ENCODE measurements around the gene ST7L. TPM values are rescaled to one million over a fixed set of nuclear protein-coding genes. Genes with fewer than 3 reads are reported as not detected.

Gene ST7L
- total RNA-seq, 1 donor from 2014 or later: 13.1 TPM

DNA sequence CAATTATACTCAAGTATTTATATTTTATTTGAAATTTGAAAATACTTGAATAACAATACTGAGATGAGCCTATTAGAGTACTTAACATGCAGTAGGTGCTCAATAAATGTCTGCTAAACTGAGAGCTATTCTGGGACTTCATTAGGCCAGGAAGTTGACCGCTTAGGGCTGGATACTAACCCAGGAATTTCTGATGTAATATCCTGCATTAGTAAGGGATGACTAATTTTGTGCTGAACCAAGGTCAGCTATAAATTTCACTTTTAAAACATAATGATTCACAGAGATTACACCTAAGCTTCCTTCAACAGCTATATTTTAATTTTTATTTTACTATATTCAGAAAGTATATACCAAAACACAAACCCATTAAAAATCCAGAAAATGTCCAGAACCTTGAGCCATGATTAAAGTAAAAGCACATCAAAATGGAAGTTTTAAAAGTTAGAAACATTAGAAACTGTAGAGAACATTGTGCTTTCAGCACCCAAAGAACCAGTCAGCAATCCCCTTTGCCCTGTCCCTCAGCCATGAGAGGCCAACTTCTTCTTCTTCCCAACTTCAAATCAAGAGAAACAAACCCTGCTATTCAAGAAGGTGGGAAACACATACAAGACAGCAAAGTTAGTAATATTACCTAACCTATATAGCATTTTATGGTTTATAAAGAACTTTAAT lies 74.8 kb downstream of the ST7L start:
- peak; percentile 96 for ATAC-seq

DNA sequence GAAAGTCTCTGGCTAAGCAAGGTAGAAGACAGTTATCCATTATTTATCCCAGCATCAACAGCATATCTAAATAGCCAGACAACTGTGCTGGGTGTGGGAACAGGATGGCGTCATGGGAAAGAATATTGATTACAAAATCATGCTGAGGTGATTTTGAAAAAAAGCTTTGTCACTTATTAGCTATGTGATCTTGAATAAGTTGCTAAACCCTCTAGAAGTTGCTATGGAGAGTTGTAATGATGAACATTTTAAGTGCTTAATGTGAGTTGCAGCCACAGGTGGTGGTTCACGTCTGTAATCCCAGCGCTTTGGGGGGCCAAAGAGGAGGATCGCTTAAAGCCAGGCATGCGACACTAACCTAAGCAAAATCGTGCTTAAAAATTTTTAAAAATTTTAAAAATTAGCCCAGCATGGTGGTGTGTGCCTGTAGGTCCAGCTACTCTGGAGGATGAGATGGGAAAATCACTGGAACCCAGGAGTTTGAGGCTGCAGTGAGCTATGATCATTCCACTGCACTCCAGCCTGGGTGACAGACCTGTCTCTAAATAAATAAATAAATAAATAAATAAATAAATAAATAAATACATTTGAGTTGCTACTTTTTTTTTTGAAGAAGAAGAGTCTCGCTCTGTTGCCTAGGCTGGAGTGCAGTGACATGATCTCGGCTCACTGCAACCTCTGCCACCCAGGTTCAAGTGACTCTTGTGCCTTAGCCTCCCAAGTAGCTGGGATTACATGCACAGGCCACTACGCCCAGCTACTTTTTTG lies 76.6 kb downstream of the ST7L start:
- ATAC-seq: no peak

DNA sequence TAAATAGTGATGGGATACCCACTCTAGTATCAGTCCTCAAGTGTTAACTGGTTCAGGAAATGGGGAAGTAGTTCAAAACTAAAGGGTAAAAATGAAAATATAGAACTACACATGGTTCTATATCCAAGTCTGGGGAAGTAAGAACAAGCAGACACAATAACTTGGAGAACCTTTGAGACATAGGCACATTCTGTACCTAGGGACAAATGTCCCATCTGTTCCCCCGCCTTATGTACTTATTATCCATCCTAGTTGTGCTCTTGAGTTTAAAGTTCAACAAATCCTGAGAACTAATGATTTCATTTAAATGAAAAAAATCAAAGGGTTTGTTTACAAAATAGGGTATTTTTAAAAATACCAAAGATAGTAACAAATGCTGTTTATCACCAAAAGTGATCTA lies 77.6 kb downstream of the ST7L start:
- no peak for ATAC-seq

DNA sequence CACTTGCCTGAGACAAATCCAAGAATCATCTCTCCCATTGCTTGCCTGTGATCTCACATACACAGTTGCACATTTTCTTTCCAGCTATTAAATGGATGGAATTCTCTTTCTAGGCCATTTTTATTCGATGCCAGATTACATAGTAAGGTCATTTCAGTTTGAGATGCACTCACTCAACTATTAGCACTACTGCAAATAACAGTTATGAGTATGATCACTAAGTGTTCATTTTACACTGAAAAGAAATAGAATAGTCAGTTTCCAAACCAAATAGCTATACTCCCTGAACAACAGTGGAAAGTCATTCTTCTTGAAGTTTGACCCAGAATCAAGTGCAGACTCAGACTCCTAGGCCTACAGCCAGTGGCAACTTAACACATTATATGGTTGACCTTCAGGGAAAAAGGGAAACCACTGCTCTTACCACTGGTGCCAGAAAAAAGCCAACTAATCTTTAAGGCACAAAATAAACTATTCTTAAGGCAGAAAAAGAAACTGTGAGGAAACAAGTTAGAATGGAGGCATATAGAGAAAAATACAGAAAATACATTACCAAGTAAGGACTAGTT lies 78.6 kb downstream of the ST7L start:
- ATAC-seq: no peak

DNA sequence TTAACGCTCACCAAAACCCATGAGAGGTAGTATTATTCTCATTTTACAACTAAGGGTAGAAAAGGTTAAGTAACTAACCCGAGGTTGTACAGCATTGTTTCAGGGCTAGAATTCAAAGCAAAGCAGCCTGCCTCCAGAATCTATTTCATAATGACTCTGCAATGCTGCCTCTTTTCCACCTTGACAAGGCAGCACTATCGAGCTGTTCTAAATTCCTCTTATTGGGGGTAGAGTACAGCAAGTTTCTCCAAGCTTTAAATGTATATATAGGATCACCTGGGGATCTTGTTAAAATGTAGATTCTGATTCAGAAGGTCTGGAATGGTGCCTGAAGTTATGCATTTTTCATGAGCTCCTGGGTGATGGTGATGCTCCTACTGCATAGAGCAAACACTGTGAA lies 80.1 kb downstream of the ST7L start:
- no peak for ATAC-seq

DNA sequence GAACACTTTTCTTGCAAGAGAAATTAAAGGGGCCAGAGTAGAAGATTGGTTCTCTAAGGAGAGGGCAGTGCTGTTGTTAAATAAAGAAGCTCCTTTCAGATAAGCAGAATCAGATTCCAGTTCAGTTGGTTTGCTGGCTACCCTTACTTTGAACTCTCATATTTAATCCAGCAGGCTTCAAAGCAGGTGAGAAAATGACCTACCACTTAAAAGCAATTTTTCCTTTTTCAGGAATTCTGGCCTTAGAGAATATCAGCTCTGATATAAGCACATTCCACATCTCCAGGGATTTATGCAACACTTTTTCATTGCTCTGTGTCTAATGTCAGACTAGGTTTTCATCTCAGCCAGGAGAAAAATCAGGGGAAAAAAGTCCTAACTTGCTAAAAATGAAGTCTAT lies 81.5 kb downstream of the ST7L start:
- ATAC-seq: no peak

DNA sequence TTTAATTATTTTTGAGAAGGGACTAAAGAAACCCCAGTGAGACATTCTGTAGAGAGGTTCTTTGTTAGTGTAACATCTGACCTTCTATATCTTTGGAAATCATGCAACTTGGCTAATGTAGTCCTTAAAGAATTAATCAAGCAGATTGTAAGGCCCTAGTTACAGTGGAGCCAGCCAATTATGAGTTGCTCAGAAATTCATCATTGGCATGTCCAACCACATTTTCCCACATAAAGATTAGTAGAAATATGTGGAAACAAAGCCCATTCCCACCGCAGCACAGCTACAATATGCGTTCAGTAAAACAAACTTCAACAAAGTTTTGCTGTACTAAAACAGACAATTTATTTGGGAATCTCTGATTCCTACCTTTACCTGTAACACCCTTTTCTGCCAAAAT lies 82.4 kb downstream of the ST7L start:
- ATAC-seq: no peak

DNA sequence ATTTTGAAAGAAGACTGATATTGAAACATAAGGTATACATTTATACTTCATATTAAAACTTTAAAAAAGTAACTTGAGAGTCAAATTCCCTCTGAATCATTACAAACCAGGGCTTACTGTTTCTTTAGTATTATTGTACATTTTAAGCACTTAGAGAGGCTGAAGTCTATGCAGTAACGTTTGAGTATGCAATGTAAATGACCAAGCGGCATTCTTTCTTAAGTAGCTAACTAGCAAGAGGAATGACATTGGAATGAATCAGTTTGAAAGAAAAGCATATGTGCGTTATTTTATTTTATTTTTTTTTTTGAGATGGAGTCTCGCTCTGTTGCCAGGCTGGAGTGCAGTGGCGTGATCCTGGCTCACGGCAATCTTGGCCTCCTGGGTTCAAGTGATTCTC lies 85.9 kb downstream of the ST7L start:
- no peak for ATAC-seq

DNA sequence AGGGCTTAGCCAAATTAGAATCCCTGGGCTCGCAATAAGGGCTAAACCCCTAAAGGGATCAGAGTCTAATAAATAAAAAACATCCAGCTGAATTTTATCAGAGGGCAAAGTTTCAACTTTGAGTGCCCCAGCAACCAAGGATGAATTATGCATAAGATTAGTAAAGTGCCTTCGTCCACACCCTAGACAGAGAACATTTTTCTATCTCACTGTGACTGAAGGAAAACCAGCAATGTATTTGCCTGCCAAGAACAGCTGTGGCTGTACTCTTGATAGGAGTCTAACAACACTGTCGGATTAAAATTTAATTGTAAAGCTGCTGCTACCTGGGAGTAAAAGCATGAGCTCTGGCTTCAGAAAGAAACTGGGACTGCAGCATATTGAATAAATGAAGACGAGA lies 86.9 kb downstream of the ST7L start:
- ATAC-seq: no peak

DNA sequence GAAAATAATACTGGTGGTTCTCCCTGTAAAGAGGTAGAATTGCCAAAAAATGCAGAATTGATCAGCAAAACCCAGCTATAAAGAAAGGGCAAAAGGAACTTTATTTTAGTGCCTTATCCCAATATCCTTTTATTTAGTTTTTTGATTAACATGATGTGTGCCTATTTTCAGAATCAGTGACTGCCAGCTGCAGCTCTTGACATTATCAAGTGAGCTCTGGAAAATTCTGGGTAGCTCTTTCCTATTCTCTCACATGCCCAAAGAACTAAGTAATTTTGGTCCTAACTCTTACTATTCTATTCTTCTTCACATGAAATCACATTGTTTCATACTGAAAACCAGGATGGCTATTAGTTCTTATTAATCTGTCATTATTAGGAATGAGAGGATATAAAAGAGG lies 88.1 kb downstream of the ST7L start:
- ATAC-seq: no peak

DNA sequence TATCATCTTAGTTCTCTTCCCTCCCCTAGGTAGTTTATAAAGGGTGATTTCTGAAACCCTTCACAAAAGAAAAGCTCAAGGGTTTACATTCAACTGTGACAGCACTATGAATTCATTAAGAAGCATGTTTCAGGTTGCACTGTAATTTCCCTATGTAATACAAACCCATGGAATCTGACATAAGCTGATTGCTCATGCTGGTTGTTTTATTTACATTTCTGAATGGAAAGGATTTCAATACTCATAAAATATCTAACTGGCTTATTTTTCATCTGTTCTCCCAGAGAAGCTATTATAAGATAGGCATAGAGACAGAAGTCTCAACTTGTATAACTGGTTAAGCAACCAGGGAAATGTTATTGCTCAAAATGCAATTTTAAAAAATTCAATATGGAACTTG lies 89.6 kb downstream of the ST7L start:
- peak; percentile 83 for ATAC-seq

DNA sequence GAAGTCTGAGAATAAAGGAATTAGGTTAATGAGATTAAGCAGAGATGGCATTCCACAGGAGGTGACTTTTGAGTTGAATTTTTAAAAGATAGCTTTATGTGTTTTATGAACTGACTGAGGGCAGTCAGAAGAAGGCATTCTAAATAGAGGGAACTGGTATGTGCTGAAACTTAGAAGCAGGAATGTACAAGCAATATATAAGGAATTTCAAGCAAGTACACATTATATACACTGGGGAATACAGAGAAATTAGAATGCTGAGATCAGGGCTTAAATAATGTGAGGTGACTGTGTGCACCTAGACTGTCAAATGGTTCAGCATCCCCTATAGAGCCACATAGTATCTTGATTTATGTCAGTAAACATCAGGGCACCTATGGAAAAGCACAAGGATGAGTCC lies 90.9 kb downstream of the ST7L start:
- ATAC-seq: no peak

DNA sequence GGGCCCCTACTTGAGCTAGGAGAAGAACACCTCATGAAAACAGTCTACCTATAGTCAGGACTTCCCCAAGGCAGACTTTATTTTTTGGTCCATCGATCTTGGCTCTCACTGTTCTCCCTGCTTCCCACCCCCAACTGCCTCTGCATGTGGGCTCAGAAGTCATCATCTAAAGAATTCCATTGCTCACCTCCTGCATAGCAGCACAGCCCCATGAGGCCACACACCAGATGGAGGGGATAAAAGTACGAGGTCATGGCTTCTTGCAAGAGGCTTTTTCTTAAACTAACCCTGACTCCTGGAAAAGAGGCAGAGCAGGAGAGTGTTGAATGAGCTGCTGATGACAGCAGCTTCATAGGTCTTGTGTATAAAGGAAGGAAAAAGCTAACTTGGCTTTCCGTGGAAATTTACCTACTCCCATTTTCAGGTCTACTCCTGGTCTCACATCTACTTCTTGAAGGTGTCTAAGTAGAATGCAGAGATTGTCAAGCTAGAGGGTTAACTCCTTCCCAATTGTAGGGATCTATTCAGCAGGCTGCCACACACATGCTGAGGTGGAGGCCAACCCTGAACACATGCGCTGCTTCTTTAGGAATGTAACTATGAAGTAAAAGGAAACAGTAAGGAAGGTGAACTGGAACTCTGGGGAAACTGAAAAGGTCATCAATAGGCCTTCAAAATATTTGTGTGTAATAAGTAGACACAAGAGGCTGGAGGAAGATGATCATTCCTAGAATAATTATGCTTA lies 91.5 kb downstream of the ST7L start:
- no peak for ATAC-seq

DNA sequence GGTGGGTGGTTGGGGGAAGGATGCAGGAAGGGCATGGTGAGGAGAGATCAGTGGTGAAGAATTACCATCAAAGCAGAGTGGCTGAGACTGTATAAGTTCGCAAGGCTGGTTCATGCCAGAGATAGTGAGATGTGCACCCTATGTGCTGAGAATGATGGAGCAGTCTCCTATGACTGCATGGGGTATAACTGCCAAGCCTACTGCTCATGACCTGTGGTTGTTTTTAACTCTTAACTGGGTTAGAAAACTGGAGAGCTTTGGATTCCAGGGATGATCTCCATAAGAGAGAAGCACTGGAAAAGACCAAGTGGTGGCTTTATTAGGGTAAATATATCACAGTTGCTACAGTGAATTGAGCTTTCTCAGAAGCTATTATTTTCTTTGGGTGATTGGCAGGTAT lies 94.0 kb downstream of the ST7L start:
- ATAC-seq: no peak

DNA sequence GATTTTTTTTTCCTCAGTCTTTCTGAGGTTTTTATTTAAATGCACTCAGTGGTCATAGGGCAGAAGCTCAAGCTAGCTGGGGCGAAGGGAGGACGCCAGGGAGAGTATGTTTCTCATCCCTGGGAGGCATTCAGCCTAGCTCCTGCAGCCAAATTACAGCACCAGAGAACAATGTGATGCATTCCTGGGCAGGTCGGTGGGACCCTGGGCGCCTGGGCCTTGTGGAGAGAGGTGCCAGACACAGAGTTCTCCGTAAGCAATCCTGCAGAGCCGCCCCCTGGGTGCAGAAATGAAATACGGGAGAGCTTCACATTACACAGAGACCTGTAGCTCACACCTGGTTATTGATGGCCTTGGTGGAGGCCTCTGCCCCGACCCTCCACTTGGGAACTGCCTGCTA lies 94.7 kb downstream of the ST7L start:
- no peak for ATAC-seq

DNA sequence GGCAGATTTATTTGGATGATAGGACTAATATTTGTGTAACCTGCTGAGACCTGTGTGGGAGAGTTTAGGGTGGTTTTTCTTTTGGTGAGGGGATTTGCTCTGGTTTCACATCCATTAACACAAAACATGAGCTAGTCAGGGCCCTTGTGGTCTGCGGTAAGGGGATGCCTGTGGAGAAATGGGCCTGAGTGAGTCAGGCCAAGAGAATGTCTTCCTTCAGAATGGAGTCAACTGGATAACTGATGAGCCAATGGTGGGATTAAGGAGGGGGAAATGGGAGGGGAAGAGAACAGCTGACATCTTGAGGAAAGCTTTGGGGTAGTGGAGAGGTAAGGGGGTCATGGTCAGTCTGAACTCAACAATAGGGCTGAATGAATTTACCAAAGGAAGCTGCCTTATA lies 96.3 kb downstream of the ST7L start:
- no peak for ATAC-seq

DNA sequence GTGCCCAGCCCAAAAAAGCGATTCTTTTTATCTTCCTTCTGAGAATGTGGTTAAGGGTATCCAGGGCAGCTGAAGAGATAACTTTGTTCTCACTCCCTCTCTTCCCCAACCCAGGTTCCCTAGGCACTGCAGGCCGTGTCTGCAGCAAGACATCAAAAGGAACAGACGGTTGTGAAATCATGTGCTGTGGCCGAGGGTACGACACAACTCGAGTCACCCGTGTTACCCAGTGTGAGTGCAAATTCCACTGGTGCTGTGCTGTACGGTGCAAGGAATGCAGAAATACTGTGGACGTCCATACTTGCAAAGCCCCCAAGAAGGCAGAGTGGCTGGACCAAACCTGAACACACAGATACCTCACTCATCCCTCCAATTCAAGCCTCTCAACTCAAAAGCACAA lies 98.8 kb downstream of the ST7L start:
- ATAC-seq: no peak

DNA sequence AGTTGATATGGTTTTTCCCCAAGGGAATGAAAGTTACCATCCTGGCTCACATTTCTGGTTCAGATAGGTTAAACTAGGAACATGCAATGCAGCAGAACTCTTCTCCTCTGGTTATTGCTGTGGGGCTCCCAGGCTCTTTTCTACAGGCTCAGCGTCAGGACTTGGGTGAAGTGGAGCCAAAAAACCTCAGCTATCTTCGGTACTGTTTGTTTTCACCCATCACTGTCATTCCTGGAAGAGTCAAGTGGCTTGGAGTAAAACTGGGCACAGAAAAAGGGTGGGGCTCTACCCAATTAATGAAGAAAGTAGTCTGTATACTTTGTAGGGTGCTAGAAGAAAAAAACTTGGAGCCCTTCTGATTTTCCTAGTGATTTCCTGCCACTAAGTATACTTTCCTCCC lies 100.8 kb downstream of the ST7L start:
- no peak for ATAC-seq

DNA sequence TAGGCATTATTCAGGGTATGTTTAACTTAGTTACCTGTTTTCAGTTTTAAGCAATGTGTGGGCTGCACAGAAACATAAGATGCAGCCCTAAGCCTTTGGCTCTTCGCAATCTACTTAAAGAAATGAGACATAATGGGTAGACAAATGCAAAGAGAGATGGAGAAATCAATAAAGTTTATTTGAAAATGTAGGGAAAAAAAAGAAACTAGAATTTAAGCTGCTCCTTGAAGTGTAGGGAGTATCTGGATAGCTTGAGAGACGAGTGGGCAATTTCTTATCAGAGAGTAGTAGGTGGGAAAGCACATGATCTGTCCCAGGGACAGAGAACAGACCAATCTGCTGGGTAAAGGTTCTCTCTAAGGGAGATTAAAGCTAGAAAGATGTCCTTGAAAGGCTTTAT lies 101.3 kb downstream of the ST7L start:
- no peak for ATAC-seq

DNA sequence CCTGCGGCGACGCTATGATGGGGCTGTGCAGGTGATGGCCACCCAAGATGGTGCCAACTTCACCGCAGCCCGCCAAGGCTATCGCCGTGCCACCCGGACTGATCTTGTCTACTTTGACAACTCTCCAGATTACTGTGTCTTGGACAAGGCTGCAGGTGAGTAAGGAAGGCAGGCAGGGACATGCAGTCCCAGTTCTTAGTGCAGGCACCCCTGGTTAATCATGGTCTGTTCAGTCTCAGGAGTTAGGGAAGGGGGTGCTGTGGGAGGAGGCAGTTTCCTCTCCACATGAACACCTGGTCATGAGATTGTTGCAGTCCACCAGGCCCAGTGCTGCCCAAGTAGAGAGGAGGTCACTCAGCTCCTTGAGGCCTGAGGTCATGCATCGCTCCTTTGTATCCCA lies 101.7 kb downstream of the ST7L start:
- peak; percentile 82 for ATAC-seq

DNA sequence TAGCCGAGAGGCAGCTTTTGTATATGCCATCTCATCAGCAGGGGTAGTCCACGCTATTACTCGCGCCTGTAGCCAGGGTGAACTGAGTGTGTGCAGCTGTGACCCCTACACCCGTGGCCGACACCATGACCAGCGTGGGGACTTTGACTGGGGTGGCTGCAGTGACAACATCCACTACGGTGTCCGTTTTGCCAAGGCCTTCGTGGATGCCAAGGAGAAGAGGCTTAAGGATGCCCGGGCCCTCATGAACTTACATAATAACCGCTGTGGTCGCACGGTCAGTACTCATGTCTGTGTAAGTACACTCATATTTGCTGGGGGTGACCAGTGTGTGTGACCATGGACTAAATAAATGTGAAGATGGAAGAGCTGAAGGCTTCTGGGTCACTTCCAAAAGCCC lies 102.8 kb downstream of the ST7L start:
- no peak for ATAC-seq

DNA sequence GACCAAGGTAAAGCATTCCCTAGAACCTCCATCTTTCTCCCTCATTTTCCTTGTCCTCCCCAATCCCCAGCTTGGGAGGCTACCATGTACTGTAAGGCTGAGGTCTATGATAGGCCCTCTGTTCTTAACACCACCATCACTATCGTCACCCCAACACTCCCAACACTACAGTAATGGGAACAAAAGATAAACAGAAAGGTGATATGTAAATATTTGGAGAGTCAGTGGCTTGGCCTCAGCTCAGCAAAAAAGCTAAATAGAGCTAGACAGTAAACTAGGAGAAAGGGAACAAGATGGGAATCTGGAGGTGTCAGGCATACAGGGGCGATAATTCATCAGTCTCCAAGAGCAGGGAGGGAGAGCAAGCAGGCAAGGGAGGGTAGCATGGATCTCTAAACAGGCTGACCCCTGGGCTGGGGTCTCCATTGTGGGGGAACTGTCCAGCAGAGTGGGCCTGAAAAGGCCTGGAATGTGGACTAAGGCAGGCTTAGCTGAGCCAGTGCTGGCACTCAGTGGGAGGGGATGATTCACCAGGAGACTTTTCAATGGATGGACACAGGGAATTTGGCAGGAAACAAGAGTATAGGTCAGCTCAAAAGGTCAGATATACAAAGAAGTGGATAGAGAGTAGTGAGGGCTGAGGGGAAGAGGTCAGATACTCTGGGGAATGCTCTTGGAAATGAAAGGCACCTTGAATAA lies 103.5 kb downstream of the ST7L start:
- ATAC-seq: no peak

DNA sequence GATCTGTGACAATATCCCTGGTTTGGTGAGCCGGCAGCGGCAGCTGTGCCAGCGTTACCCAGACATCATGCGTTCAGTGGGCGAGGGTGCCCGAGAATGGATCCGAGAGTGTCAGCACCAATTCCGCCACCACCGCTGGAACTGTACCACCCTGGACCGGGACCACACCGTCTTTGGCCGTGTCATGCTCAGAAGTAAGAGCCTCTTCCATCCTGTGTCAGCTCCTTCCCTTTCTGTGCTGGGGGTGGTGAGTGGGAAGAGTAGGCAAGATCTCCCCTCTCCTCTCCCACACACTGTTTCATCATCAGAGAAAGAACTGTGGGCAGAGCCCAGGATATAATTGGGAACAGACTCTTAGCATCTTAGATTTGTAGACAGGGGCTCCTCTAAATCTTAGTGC lies 104.0 kb downstream of the ST7L start:
- no peak for ATAC-seq
